NCI-H526 (cell line): ENCODE results near the gene WEE2.
"Not testable (repeated sequence)": the region's sequence is repeated elsewhere in the genome, so short reads cannot be mapped to it uniquely, and the experiment has no call there.

ENCODE experiments used
- DNase-seq, 2 experiments: peaks; one replicate each; lab custom pipeline; 2025; lab: John Stamatoyannopoulos, UW

WEE2 gene

GRCh38 chr7:141714571-141714970 is 6.4 kb downstream of the WEE2 start:
- no peak for DNase-seq

DNA sequence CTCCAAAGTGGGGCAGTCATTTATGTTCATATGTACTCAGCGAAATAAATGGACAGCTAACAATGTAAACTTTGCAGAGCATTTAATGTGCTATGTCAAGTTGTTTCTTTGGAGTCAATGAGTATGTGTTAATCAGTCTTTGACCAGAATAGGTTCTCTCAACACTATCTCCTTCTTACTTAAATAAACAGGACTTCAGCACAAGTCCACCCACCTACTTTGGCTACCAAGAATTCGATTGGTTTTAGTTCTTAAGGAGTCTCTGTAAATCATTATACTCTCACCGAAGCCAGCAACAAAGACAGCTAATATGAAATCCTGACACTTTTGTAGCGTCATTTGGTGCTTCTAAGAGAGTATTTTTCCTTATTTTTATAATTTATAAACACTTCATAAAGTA is 6.9 kb downstream of the WEE2 start:
- no peak for DNase-seq

DNA sequence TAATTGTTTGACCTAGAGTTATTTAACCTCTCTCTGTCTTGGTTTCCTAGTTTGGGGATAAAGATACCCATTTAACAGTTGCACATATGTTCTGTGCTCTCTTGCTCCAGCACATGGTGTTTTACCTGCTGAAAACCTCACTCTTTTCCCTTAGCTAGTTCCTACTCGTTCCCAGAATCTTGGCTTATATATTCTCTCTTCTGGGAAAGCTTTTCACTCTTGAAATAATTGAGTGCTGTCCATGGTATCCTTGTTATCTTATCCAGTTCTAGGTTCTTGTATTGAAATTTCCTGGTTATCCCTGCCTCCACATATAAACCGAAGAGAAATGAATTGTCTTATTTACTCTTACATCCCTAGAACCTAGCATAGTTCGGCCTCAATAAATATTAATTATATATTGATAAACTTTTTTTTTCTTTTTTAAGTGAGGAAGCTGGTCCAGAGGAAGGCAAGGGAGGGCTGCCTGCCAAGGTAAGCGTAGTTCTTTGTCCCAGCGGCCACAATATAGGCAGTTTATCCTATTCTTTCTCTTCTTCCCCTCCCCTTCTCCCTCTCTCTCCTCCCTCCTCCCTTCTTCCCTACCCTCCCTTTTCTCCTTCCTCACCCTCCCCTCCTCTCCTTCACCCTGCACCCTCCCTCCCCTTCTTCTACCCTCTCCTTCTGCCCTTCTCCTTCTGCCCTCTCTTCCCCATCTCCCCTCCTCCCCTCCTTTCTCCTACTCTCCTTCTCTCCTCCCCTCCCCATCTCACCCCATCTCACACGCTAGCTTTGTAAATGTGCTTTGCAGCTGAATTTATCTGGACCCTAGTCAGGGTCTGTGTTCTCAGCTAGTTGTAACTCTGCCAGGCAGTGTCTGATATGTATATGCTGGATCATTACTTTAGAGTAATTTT is 7.9 kb downstream of the WEE2 start:
- DNase-seq: no peak

DNA sequence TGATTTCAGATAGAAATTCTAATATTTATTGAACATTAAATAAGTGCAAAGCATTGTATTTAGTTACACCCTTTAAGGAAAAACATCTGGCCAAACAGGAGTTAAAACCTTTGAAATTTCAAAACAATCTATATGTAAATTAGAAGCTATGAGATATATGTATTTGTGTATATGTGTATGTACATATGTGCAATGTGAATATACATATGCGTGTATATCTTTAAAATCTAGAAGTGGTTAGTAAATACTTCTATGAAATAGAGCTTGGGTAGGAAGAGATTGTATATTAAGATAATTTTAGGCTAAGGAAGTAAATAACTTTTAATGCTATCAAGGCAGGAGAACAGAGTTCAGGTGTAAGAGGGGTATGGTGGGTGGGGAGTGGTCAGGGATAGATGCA is 9.3 kb downstream of the WEE2 start:
- peak in 1 of 2 experiments; percentile 34 for DNase-seq

DNA sequence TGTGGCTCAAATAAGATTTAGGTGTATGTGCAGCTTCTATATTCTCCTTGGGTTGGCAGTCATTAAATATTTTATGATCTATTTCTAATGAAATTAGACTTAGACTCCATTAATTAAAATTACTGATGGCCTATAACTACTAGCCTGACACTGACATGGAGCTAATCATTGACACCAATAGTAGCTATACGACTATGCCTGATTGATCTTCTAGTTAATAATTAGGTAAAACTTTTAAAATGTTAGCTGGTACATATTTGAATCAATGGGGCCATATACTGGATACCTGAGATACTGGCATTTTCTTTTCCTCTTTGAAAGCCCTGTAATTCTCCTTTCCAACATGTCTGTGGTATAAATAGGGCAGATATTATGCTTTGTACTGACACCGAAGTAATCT is 14.4 kb downstream of the WEE2 start:
- DNase-seq: no peak

DNA sequence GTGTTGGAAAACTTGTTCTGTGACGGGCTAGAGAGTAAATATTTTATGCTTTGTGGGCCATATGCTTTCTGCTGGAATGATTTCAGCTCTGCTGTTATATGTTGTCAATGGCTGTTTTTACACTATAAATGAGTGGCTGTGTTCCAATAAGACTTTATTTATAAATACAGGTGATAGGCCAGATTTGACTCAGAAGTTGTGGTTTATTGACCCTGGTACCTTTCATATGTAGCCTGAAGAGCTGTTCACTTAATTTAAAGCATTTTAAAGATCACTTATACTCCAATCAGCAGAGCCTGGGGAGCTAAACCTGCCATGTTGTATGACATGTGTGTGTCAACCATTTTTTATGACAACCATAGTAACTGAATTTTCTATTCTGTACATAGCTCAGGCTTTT is 20.9 kb downstream of the WEE2 start:
- DNase-seq: no peak

DNA sequence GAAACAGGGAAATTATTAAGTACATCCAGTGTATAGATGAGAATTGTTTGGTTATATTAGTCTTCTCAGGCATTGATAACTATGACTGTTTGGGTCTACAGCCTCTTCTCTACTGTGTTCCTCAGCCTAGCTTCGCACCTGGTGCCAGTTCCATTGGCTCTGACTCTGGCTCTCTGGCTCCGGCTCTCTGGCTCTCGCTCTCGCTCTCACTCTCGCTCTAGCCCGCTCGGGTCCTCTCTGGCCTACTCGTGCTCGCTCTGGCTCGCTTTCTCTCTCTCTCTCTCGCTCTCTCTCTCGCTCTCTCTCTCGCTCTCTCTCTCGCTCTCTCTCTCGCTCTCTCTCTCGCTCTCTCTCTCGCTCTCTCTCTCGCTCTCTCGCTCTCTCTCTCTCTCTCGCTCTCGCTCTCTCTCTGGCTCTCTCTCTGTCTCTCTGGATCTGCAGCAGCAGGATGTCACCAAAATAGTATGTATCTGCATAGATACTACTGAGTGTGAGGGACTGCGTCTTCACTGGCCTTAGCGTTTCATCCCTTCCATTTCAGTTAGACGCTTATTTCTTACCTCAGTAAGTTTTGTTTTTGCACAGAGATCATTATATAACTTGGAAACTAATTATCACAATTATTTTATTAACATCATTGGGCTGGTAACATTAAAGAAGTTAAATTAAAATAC is 23.5 kb downstream of the WEE2 start:
- no peak for DNase-seq

GRCh38 chr7:141737118-141737835 is 29.1 kb downstream of the WEE2 start:
- DNase-seq: peak; percentile 16 to 35

DNA sequence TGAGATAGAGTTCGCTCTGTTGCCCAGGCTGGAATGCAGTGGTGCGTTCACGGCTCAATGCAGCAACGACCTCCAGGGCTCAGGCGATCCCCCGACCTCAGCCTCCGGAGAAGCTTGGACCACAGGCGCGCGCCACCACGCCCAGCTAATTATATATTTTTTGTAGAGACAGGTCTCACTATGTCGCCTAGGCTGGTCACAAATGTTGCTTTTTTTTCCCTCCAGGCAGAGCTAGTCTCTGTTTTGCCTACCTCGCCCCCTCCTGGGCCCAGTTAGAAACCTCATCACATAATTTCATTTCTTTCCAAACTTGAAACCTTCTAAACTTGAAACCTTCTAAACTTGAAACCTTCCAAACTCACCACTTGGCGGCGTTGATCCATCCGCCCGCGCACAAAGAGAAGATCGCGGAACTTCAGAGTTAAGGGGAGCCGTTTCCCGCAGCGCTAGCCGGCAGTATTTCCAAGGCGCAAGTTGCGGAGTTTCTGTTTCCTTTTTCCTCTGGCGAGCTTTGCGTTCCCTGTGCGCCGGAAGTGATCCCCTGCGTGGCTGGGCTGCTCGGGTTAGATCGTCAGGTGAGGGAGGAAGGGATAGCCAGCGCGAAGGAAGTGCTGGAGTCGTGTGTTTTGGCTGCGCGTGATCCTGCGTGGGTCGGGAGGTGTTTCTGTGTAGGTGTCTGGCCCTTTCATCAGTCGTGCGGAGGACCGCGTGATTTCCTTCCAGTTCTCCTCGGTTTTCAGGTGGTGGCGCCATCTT is 29.9 kb downstream of the WEE2 start, which contains the start of gene SSBP1:
SSBP1 (plus strand) TSS at position 523 of the 756 bp plus-strand sequence. CDS start 809 bp downstream, outside the sequence.
- DNase-seq: peak; percentile 98 to 99

DNA sequence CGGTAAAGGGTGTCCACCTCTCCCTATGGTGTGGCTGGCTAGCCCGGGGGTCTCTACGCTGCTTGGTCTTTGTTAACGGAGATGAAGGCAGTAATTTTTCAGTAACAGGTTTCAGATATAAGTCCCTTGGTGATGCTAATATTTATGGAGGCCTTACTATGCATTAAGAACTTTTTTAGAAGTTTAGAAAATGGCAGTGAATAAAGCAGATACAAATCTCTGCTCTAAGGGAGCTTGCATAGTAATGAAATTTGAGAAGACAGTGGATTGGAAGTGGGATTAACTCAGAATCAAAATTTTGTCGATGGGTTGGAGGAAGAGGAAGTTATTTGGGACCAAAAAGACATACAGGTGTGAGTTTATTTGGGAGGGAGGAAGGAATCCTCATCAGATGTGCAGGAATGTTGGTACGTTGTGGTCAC is 30.4 kb downstream of the WEE2 start:
- DNase-seq: no peak

- DNase-seq: no peak
These were observed 31.1 kb downstream of the WEE2 start for GRCh38 chr7:141739250-141739649.

DNA sequence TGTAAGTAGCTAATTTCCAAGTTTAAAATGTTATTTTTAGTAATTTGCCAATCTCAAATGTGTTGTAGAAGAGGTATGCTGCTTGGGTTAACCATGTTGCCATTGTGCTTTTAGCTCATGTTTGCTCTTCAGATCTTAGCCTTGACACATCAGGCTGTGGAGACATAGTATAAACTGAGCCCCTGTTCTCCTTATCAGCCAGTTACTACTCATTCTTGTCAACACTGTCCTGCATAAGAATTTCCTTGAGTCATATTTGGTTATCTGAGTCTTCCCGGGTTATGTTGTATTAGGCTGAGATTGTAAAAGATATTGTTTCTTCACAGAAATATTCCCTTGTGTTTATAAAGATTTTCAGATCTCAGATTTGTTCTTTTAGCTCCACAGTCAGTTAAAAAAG is 34.1 kb downstream of the WEE2 start:
- no peak for DNase-seq

DNA sequence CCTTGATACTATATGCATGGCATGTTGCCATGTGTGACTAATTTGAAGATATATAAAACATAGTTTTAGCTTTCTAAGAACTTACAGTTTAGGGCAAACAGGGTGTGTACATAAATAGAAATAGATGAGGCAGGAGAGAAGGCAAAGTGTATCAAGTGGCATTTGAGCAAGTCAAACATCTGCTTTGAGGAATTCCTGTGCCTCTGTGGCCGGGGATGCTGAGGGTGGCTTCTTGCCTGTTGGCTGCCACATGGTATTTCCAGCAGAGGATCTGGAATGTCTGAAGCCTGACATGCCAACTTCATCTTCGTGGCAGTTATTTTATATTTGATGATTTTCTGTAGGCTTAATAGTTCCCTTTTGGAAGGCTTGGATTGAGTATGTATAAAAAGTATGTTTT is 36.0 kb downstream of the WEE2 start:
- no peak for DNase-seq

- DNase-seq: no peak
These were observed 40.2 kb downstream of the WEE2 start for GRCh38 chr7:141748396-141748795.

DNA sequence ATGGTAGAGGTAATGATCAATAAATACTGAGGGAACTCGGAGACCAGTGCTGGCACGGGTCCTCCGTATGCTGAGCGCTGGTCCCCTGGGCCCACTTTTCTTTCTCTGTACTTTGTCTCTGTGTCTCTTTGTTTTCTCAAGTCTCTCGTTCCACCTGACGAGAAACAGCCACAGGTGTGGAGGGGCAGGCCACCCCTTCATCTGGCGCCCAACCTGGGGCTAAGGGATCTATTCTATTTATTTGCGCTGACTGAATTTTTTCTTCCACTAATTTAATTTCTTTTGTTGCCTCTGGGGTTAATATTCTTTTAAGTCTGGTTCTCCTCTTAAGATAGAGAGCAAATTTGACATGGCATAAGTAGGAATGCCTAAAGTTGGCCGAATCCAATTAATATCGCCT is 43.8 kb downstream of the WEE2 start:
- peak in 1 of 2 experiments; percentile 24 for DNase-seq

GRCh38 chr7:141752634-141753033 is 44.5 kb downstream of the WEE2 start:
- peak in 1 of 2 experiments; percentile 27 for DNase-seq

- peak; percentile 21 to 71 for DNase-seq
These were observed 46.8 kb downstream of the WEE2 start for GRCh38 chr7:141754939-141755338.

DNA sequence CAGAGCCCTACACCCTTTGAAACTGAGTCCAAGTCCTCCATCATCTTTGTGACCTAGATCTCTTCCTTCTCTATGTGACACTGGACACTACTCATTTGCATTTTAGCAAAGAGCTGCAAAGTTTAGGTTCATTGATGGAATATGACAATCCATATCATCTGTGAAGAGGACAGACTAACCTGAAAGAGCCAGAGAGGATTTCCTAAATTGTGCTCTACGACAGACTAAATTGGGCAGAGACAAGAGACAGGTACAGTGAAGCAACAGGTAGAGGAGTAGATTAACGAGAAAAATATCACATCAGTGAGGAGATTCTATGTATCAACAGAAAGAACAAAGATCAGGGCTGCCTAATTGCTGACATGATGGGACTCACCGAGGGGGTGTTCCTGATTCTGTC is 55.6 kb downstream of the WEE2 start, which contains the start of gene TAS2R3:
TAS2R3 (plus strand) TSS at position 301 of the 400 bp plus-strand sequence; CDS start at position 363, 62 bp downstream.
- no peak for DNase-seq

DNA sequence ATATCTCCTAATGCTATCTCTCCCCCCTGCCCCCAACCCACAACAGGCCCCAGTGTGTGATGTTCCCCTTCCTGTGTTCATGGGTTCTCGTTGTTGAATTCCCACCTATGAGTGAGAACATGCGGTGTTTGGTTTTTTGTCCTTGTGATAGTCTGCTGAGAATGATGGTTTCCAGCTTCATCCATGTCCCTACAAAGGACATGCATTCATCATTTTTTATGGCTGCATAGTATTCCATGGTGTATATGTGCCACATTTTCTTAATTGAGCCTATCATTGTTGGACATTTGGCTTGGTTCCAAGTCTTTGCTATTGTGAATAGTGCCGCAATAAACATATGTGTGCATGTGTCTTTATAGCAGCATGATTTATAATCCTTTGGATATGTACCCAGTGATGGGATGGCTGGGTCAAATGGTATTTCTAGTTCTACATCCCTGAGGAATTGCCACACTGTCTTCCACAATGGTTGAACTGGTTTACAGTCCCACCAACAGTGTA is 62.0 kb downstream of the WEE2 start:
- not testable (repeated sequence) for DNase-seq

DNA sequence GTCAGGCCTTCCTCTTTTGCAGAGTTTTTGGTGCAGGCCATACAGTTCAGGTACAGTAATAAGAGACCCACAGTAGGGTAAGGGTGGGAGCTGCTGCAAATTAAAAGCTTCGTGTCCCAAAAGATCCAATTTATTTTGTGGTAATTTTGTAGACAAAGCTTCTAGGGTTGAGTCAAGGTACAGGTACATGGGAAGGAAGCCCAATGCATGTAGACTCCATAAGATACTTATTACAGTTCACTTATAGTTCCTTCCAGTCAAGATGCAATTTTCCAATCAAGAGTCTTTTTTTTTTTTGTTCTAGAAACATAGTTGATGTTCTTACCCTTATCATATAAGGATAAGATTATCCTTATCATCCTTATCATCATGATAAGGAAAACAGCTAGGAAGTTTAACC is 68.2 kb downstream of the WEE2 start, which contains the start of gene TAS2R4:
TAS2R4 (plus strand) TSS at position 301 of the 400 bp plus-strand sequence. CDS start 1,815 bp downstream, outside the sequence.
- no peak for DNase-seq
